HepG2 (cell line): ENCODE data around the gene ELAVL3. TPM values are rescaled to one million over a fixed set of nuclear protein-coding genes. Genes with fewer than 3 reads are reported as not detected.
A peak's percentile ranks its signal among the peaks of the same experiment; 100 is the strongest.

Experiments
- AGO2 ChIP-seq: fragments of 200-400 bp; formaldehyde crosslinking; optimal IDR thresholded peaks from 2 replicates; pipeline ENCODE3; 2017; ENCODE audit warnings: mild to moderate bottlenecking, low read depth, low read length, moderate library complexity
- ARHGAP35 ChIP-seq: sonication (generic); formaldehyde crosslinking; IDR thresholded peaks from 2 replicates; pipeline ENCODE4 v1.9.0; 2022; ENCODE audit warnings: mild to moderate bottlenecking, inconsistent platforms, moderate library complexity, missing genetic modification reagents, borderline replicate concordance
- CAMTA2 ChIP-seq: sonication (generic); formaldehyde crosslinking; IDR thresholded peaks from 2 replicates; pipeline ENCODE4 v1.4.0; 2020; ENCODE audit warnings: mild to moderate bottlenecking, missing genetic modification reagents, borderline replicate concordance
- CENPT ChIP-seq: sonication (generic); formaldehyde crosslinking; IDR thresholded peaks from 2 replicates; pipeline ENCODE4 v1.8.0; 2022; ENCODE audit warnings: low read depth, mild to moderate bottlenecking, moderate library complexity, missing genetic modification reagents
- CREM ChIP-seq, 2 experiments: sonication (generic) in 1 of 2; formaldehyde crosslinking in 1 of 2; IDR thresholded peaks; 2 replicates each; pipeline versions ENCODE4 v1.4.0 to v1.6.1; 2016 to 2020; ENCODE audit warnings: antibody characterized with exemption in 1 of 2, mild to moderate bottlenecking in 1 of 2, missing genetic modification reagents in 1 of 2
- DMAP1 ChIP-seq: IDR thresholded peaks from 2 replicates; pipeline ENCODE4 v1.6.1; 2016
- DNMT1 ChIP-seq: sonication (generic); formaldehyde crosslinking; IDR thresholded peaks from 2 replicates; pipeline ENCODE4 v1.5.1; 2020; ENCODE audit warnings: mild to moderate bottlenecking, missing genetic modification reagents
- FOXP1 ChIP-seq, 2 experiments: fragments of 450-650 bp in 1 of 2; IDR thresholded peaks; 2 replicates each; pipeline ENCODE4 v1.6.1; 2017 to 2018; ENCODE audit warnings: antibody characterized with exemption in 1 of 2
- HMGA1 ChIP-seq: sonication (generic); formaldehyde crosslinking; conservative IDR thresholded peaks from 2 replicates; pipeline ENCODE4 v1.4.0; 2020; ENCODE audit warnings: missing genetic modification reagents
- HNRNPL ChIP-seq: fragments of 200-400 bp; formaldehyde crosslinking; IDR thresholded peaks from 2 replicates; pipeline ENCODE4 v1.6.1; 2017; ENCODE audit warnings: mild to moderate bottlenecking, low read depth, low read length
- MAFG ChIP-seq: sonication (generic); formaldehyde crosslinking; IDR thresholded peaks from 2 replicates; pipeline ENCODE4 v1.5.1; 2020; ENCODE audit warnings: mild to moderate bottlenecking, missing genetic modification reagents
- MLLT10 ChIP-seq: sonication (generic); formaldehyde crosslinking; IDR thresholded peaks from 2 replicates; pipeline ENCODE4 v1.4.0; 2020; ENCODE audit warnings: missing genetic modification reagents
- RELA ChIP-seq: sonication (generic); formaldehyde crosslinking; IDR thresholded peaks from 2 replicates; pipeline ENCODE4 v1.4.0; 2020; ENCODE audit warnings: missing genetic modification reagents
- SALL1 ChIP-seq: sonication (generic); formaldehyde crosslinking; IDR thresholded peaks from 2 replicates; pipeline ENCODE4 v1.8.0; 2022; ENCODE audit warnings: mild to moderate bottlenecking, missing genetic modification reagents
- SKI ChIP-seq: fragments of 450-650 bp; IDR thresholded peaks from one replicate; pipeline ENCODE4 v1.6.1; 2018; ENCODE audit warnings: mild to moderate bottlenecking; ENCODE audit not compliant: partially characterized antibody
- SMC3 ChIP-seq: IDR thresholded peaks from 2 replicates; pipeline ENCODE4 v1.6.1; 2011; ENCODE audit warnings: low read length, improper control_type of control experiment
- SRF ChIP-seq: IDR thresholded peaks from 2 replicates; pipeline ENCODE4 v1.6.1; 2011; ENCODE audit warnings: mild to moderate bottlenecking, low read depth, low read length, moderate library complexity
- TBL1XR1 ChIP-seq: fragments of 150-350 bp; IDR thresholded peaks from 2 replicates; pipeline ENCODE4 v1.6.1; 2014; ENCODE audit warnings: borderline replicate concordance, low read length; ENCODE audit not compliant: partially characterized antibody
- ZEB1 ChIP-seq: IDR thresholded peaks from 2 replicates; pipeline ENCODE4 v1.6.1; 2012; ENCODE audit warnings: mild to moderate bottlenecking, low read depth, inconsistent platforms; ENCODE audit not compliant: insufficient replicate concordance
- ZFY ChIP-seq: sonication (generic); formaldehyde crosslinking; IDR thresholded peaks from 2 replicates; pipeline ENCODE4 v1.4.0; 2020; ENCODE audit warnings: missing genetic modification reagents
- ZNF234 ChIP-seq: sonication (generic); formaldehyde crosslinking; conservative IDR thresholded peaks from 2 replicates; pipeline ENCODE4 v1.5.1; 2020; ENCODE audit warnings: mild to moderate bottlenecking, missing genetic modification reagents
- ZNF891 ChIP-seq: sonication (generic); formaldehyde crosslinking; IDR thresholded peaks from 2 replicates; pipeline ENCODE4 v1.5.0; 2020; ENCODE audit warnings: mild to moderate bottlenecking, missing genetic modification reagents
- polyA plus RNA-seq, 8 experiments: library from polyadenylated mRNA; depleted of rRNA in 3 of 8; stranded (reverse) in 7 of 8; unstranded in 1 of 8; fragments of >200 nt; fragmentation: Illumina TruSeq in 4 of 8; extraction: Trizol in 4 of 8; gene quantifications; 2 replicates each; pipeline versions ENCODE4 v1.2.1 to v1.2.3, GENCODE V29; 2011 to 2016; ENCODE audit warnings: low read depth in 4 of 8, missing spikeins in 1 of 8, mixed read lengths in 1 of 8; ENCODE audit not compliant: insufficient read depth in 1 of 8
- total RNA-seq, 5 experiments: library from RNA; depleted of rRNA; stranded (reverse); fragments of >200 nt; fragmentation: Illumina TruSeq; extraction: Trizol; gene quantifications; 2 replicates each; pipeline ENCODE4 v1.2.3, GENCODE V29; 2016; ENCODE audit warnings: low read depth in 1 of 5
- TF ChIP-seq, protein P1 (sequence below): sonication (generic); formaldehyde crosslinking; IDR thresholded peaks from 2 replicates; pipeline ENCODE4 v1.9.0; 2022; ENCODE audit warnings: low read depth, missing genetic modification reagents
- TF ChIP-seq, protein P2 (sequence below): sonication (generic); formaldehyde crosslinking; IDR thresholded peaks from 2 replicates; pipeline ENCODE4 v1.5.0; 2020; ENCODE audit warnings: missing genetic modification reagents
- TF ChIP-seq, protein P3 (sequence below): sonication (generic); formaldehyde crosslinking; IDR thresholded peaks from 2 replicates; pipeline ENCODE4 v1.5.1; 2020; ENCODE audit warnings: mild to moderate bottlenecking, missing genetic modification reagents, moderate library complexity

ELAVL3 gene
- total and polyA plus RNA-seq, 2 of the 13 experiments (the other 11 are each of a cell fraction or from before 2014, with no cell fraction given): 0.03 TPM; not detected in 1

DNA sequence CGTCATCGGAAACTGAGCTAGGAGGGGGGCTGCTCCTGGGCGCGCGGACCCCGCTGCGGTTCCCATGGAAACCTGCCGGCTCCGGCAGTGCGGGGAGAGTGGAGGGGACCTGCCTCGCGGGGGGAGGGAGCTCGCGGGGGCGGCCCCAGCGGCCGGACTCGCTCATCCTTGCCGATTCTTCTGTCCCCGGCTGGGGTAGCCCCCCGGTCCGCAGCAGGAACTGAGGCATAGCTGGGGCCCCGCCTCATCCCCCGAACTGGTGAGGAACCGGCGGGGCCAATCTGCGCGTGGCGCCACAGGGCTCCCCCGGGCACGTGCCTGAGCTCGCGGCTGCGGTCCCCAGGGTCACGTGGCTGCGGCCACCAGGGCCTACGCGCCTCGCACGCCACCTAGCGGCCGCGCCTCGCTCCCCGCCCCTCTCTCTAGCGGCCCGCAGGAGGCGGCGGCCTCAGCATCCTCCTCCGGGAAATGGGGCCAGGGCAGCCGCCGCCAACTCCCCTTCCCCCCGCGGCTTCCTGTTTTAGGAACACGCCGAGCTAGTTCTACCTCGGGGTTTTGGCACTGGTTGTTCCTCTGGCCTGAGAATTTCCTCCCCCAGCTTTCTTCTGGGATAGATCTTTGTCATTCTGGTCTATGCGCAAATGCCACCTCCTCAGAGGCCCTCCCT lies 1.7 kb upstream of the ELAVL3 start (continued):
- TF ChIP-seq, protein P1, sequence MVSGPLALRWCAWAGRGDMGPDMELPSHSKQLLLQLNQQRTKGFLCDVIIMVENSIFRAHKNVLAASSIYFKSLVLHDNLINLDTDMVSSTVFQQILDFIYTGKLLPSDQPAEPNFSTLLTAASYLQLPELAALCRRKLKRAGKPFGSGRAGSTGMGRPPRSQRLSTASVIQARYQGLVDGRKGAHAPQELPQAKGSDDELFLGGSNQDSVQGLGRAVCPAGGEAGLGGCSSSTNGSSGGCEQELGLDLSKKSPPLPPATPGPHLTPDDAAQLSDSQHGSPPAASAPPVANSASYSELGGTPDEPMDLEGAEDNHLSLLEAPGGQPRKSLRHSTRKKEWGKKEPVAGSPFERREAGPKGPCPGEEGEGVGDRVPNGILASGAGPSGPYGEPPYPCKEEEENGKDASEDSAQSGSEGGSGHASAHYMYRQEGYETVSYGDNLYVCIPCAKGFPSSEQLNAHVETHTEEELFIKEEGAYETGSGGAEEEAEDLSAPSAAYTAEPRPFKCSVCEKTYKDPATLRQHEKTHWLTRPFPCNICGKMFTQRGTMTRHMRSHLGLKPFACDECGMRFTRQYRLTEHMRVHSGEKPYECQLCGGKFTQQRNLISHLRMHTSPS: 0 out of 2 replicates have a peak, but pooled peaks have one; percentile 22
- TF ChIP-seq MLLT10 (CRISPR knock-in tag): no peak
- TF ChIP-seq SRF: no peak
- TF ChIP-seq, protein P2, sequence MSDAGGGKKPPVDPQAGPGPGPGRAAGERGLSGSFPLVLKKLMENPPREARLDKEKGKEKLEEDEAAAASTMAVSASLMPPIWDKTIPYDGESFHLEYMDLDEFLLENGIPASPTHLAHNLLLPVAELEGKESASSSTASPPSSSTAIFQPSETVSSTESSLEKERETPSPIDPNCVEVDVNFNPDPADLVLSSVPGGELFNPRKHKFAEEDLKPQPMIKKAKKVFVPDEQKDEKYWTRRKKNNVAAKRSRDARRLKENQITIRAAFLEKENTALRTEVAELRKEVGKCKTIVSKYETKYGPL: peak; percentile 61; the same call in 1 of the 2 replicates
- 0 out of 2 replicates have a peak, but pooled peaks have one; percentile 59 for TF ChIP-seq CENPT
- TF ChIP-seq ZFY (CRISPR knock-in tag): peak; percentile 69
- TF ChIP-seq CAMTA2 (CRISPR knock-in tag): peak; percentile 73; the same call in 1 of the 2 replicates
- peak; percentile 82 for TF ChIP-seq SALL1
- no peak; the same call in 1 of the 2 replicates for TF ChIP-seq DMAP1 (CRISPR knock-in tag)
- no peak for TF ChIP-seq HMGA1
- TF ChIP-seq AGO2: peak; percentile 93
- TF ChIP-seq TBL1XR1: no peak
- peak; percentile 17 for TF ChIP-seq SKI
- TF ChIP-seq DNMT1 (CRISPR knock-in tag): peak; percentile 73; the same call in 1 of the 2 replicates
- TF ChIP-seq ZNF234 (CRISPR knock-in tag): peak; percentile 69; the same call in 1 of the 2 replicates
- no peak for TF ChIP-seq FOXP1 (IDR thresholded peaks at IDR 0.05)
- TF ChIP-seq FOXP1 (CRISPR knock-in tag; IDR thresholded peaks at IDR 0.05): no peak
- no peak; the same call in 1 of the 2 replicates for TF ChIP-seq SMC3
- TF ChIP-seq MAFG (CRISPR knock-in tag): no peak
- no peak; the same call in 1 of the 2 replicates for TF ChIP-seq ZNF891
- TF ChIP-seq ARHGAP35: peak; percentile 48; the same call in 1 of the 2 replicates
- TF ChIP-seq ZEB1: no peak
- TF ChIP-seq, protein P3, sequence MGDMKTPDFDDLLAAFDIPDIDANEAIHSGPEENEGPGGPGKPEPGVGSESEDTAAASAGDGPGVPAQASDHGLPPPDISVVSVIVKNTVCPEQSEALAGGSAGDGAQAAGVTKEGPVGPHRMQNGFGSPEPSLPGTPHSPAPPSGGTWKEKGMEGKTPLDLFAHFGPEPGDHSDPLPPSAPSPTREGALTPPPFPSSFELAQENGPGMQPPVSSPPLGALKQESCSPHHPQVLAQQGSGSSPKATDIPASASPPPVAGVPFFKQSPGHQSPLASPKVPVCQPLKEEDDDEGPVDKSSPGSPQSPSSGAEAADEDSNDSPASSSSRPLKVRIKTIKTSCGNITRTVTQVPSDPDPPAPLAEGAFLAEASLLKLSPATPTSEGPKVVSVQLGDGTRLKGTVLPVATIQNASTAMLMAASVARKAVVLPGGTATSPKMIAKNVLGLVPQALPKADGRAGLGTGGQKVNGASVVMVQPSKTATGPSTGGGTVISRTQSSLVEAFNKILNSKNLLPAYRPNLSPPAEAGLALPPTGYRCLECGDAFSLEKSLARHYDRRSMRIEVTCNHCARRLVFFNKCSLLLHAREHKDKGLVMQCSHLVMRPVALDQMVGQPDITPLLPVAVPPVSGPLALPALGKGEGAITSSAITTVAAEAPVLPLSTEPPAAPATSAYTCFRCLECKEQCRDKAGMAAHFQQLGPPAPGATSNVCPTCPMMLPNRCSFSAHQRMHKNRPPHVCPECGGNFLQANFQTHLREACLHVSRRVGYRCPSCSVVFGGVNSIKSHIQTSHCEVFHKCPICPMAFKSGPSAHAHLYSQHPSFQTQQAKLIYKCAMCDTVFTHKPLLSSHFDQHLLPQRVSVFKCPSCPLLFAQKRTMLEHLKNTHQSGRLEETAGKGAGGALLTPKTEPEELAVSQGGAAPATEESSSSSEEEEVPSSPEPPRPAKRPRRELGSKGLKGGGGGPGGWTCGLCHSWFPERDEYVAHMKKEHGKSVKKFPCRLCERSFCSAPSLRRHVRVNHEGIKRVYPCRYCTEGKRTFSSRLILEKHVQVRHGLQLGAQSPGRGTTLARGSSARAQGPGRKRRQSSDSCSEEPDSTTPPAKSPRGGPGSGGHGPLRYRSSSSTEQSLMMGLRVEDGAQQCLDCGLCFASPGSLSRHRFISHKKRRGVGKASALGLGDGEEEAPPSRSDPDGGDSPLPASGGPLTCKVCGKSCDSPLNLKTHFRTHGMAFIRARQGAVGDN: peak; percentile 95
- peak; percentile 61; the same call in 1 of the 2 replicates for TF ChIP-seq RELA (CRISPR knock-in tag)
- no peak for TF ChIP-seq CREM (IDR thresholded peaks at IDR 0.05)
- TF ChIP-seq CREM (CRISPR knock-in tag; IDR thresholded peaks at IDR 0.05): no peak
- TF ChIP-seq HNRNPL: no peak
